NB4 (cell line): Measurements from ENCODE around the gene SENP7.

Experiments
- CTCF ChIP-seq: IDR thresholded peaks from one replicate; pipeline ENCODE4 v1.5.1; 2012; ENCODE audit warnings: low read depth, low read length
- MAX ChIP-seq: IDR thresholded peaks from 2 replicates; pipeline ENCODE4 v1.6.1; 2011; ENCODE audit warnings: low read depth, low read length
- POLR2A ChIP-seq: IDR thresholded peaks from 2 replicates; pipeline ENCODE4 v1.6.1; 2011; ENCODE audit warnings: mild to moderate bottlenecking; ENCODE audit not compliant: insufficient read length; ENCODE audit errors: extremely low read depth

GRCh38 chr3:101513419-101513986, 491 bp upstream of the SENP7 start:
- TF ChIP-seq MAX (no peak), CTCF (no peak), POLR2A (no peak)
